Large intestine (tissue), 3 donors: ENCODE measurements around the gene FAM110C. TPM values are rescaled to one million over a fixed set of nuclear protein-coding genes. Genes with fewer than 3 reads are reported as not detected.
"Not testable (repeated sequence)": the region's sequence is repeated elsewhere in the genome, so short reads cannot be mapped to it uniquely, and the experiment has no call there.

ENCODE experiments used
- DNase-seq, 2 donors: peaks; one replicate each; pipeline versions ENCODE4 v3.0.0 to v3.0.0-alpha.2; 2013
- H3K27ac ChIP-seq: one replicate; pipeline ENCODE4 v1.5.1; 2013; ENCODE audit warnings: low read length
- H3K27me3 ChIP-seq: 2 replicates; pipeline ENCODE4 v1.6.1; 2013; ENCODE audit warnings: low read length; ENCODE audit not compliant: control insufficient read depth, insufficient read depth
- H3K36me3 ChIP-seq: 2 replicates; pipeline ENCODE4 v1.6.1; 2013; ENCODE audit warnings: low read length; ENCODE audit not compliant: control insufficient read depth, insufficient read depth
- H3K4me1 ChIP-seq: one replicate; pipeline ENCODE4 v1.6.1; 2013; ENCODE audit warnings: low read length; ENCODE audit not compliant: control insufficient read depth, insufficient read depth
- H3K4me3 ChIP-seq: one replicate; pipeline ENCODE4 v1.5.1; 2013; ENCODE audit warnings: low read length
- H3K9me3 ChIP-seq: one replicate; pipeline ENCODE4 v1.6.1; 2013; ENCODE audit warnings: mild to moderate bottlenecking, low read depth, low read length, moderate library complexity; ENCODE audit not compliant: control insufficient read depth
- WGBS: methylation state at CpG from one replicate; pipeline ENCODE4 v1.1.5; 2013; ENCODE audit warnings: low lambda C conversion rate; ENCODE audit not compliant: insufficient coverage; 5-methylcytosine and 5-hydroxymethylcytosine counted together
- polyA plus RNA-seq: library from polyadenylated mRNA; unstranded; fragments of 120-200 nt; gene quantifications from one replicate; pipeline ENCODE4 v1.2.1, GENCODE V29; 2013

Gene FAM110C
- polyA plus RNA-seq, 1 donor = 20.0 TPM

DNA sequence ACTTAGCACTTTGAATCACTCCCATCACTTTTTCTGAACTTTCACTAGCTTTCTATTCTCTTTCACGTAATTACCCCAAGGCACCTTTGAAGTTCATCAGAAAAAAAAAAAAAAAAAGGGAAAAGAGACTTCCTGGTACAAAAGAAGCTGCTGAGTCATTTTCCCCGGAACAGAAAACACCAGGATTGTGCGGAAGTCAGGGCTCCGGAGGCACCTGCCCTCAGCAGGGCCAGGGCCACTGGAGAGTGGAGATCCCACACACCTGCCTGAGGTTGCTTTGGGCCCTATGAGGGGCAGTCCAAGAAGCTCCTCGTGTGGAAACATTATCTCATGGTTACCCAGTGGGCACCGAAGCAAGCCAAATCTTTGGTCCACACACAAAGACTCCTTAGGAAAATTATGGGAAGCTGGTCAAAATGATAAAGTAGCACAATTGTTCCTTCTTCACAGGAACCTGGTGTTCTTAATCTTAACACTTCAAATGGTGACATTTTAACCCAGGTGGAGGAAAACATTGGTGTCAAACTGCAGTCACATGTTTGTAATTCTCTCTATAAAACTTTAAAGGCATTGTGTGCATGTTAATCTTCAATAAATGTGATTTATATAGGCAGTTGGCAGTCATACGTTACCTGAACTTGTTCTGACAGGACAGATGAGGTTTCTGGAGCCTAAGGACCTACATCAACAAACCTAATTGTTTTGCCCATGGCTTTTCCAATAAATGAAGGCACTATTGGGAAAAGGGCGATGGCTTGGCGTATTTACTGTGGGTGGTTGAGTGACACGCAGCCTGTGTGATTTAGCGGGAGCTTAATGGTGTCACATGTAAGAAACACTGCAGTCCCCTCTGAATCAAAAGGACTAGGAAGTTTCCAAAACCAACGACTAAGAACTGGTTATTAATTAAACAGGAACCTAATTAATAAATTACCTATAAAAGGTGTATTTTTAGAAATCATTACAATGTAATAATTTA is 23.4 kb upstream of the FAM110C start:
- DNase-seq = peak; percentile 48 to 76
- Histone ChIP-seq H3K36me3 (no peaks in the 10 kb centered on the region), H3K27me3 (peaks cover 2% of the 10 kb centered on the region), H3K4me1 (peaks cover 4% of the 10 kb centered on the region), H3K9me3 (no peaks in the 10 kb centered on the region), H3K27ac (peak overlapping the region; percentile 49), H3K4me3 (no peak overlapping the region)
- 17% methylated on average over 1 of the region's 12 CpGs for WGBS

GRCh38 chr2:68637-69036 is 22.3 kb upstream of the FAM110C start:
- not testable (repeated sequence) for H3K27me3 ChIP-seq, H3K36me3 ChIP-seq, H3K4me3 ChIP-seq, H3K9me3 ChIP-seq, DNase-seq, H3K27ac ChIP-seq, H3K4me1 ChIP-seq
- WGBS = 60% methylated on average over 1 of the region's 5 CpGs

DNA sequence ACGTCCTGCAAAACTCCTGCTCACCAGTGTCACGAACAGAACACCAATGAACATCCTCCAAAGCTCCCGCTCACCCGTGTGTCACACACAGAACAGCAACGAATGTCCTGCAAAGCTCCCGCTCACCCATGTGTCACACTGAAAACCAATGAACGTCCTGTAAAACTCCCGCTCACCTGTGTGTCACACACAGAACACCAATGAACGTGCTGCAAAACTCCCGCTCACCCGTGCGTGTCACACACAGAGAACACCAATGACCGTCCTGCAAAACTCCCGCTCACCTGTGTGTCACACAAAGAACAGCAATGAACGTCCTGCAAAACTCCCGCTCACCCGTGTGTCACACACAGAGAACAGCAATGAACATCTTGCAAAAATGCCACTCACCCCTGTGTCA is 20.5 kb upstream of the FAM110C start:
- H3K4me1 ChIP-seq = peaks cover 4% of the 10 kb centered on the region
- no peak overlapping the region for H3K4me3 ChIP-seq
- peaks cover 2% of the 10 kb centered on the region for H3K27me3 ChIP-seq
- no peak overlapping the region for H3K27ac ChIP-seq
- 100% methylated on average over 4 of the region's 17 CpGs for WGBS
- DNase-seq = no peak
- no peaks in the 10 kb centered on the region for H3K36me3 ChIP-seq
- no peaks in the 10 kb centered on the region for H3K9me3 ChIP-seq

DNA sequence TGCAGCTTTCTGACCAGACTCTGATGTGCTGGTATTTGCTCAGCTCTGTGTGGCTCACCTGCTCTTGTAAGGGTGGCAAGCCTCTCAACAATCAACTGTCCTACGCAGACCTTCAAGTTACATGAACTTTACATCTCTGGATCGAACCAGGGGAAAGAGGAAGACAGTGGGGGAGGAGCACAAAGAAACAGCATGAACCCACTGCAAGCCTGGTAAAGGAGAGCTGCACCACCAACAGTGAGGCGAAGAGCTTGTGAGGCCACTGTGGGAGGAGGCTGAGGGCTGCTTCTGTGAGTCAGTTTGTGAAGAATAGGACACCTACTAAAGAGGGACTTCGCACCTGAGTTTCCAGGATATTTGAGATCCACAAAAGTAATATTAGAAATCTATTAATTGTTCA is 18.8 kb upstream of the FAM110C start:
- no CpG with 5 or more reads among the region's 4 CpGs for WGBS

GRCh38 chr2:55587-56448 is 9.5 kb upstream of the FAM110C start:
- 88% methylated on average over 1 of the region's 4 CpGs for whole genome bisulfite sequencing
- no peaks in the 10 kb centered on the region for H3K27me3 ChIP-seq
- no peaks in the 10 kb centered on the region for H3K4me1 ChIP-seq
- H3K4me3 ChIP-seq = no peak overlapping the region
- H3K36me3 ChIP-seq = no peaks in the 10 kb centered on the region
- DNase-seq = no peak
- peaks cover 16% of the 10 kb centered on the region for H3K9me3 ChIP-seq
- no peak overlapping the region for H3K27ac ChIP-seq

More for the DNA sequence above, 18.8 kb upstream of the FAM110C start:
- H3K27me3 ChIP-seq = peaks cover 2% of the 10 kb centered on the region
- H3K27ac ChIP-seq = no peak overlapping the region
- H3K4me1 ChIP-seq = peaks cover 4% of the 10 kb centered on the region
- no peak overlapping the region for H3K4me3 ChIP-seq
- H3K9me3 ChIP-seq = peaks cover under 1% of the 10 kb centered on the region
- no peaks in the 10 kb centered on the region for H3K36me3 ChIP-seq
- no peak for DNase-seq

DNA sequence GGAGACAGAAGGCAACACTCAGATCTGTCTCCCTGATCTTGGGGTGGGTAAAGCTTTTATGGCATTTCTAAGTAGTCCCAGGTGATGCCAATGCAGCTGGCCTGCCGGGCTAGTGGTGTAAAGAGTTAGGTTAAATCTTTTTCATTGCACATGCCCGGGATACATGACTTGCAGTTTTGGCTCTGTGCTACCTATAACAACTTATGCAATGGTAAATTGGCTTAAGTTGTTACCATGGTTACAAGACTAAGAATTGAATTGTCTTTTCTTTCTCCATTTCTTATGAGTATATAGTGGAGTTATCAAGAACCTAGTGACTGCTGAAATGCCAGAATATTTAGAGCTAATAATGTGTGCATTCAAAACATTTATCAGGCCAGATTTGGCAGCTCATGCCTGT is 5.3 kb upstream of the FAM110C start:
- Histone ChIP-seq H3K4me1 (peaks cover 8% of the 10 kb centered on the region), H3K36me3 (no peaks in the 10 kb centered on the region), H3K27ac (no peak overlapping the region), H3K9me3 (no peaks in the 10 kb centered on the region), H3K27me3 (no peaks in the 10 kb centered on the region), H3K4me3 (no peak overlapping the region)
- no CpG with 5 or more reads among the region's 2 CpGs for WGBS
- no peak for DNase-seq

DNA sequence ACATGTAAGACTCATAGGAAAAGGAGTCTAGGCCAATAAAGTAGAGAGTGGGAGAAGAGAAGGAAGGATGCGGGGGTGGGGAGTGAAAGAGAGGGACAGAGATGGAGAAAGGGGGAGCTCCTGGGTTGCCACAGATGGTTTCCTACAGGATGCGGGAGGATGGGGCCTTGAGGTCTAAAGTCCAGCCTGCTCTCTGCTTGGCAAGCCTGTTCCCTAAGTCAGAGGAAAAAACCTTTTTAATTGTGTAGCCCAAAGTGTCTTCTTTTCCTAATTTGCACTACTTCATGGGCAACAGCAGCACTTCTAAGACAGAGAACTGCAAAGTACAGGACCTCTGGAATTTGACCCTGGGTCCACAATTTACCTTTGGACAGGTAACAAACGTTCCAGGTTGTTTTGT is 1.4 kb upstream of the FAM110C start:
- Histone ChIP-seq H3K4me1 (peaks cover 8% of the 10 kb centered on the region), H3K27ac (peak overlapping the region; percentile 90), H3K4me3 (no peak overlapping the region), H3K27me3 (peaks cover 9% of the 10 kb centered on the region), H3K9me3 (no peaks in the 10 kb centered on the region), H3K36me3 (no peaks in the 10 kb centered on the region)
- WGBS = 37% methylated on average over 2 of the region's 3 CpGs
- peak in 1 of 2 donors; percentile 65 for DNase-seq

GRCh38 chr2:47346-47725 is 1.0 kb upstream of the FAM110C start:
- H3K27ac ChIP-seq = peak overlapping the region; percentile 90
- H3K9me3 ChIP-seq = no peaks in the 10 kb centered on the region
- H3K4me3 ChIP-seq = peak overlapping the region; percentile 67
- peaks cover 9% of the 10 kb centered on the region for H3K27me3 ChIP-seq
- DNase-seq = no peak
- 84% methylated on average over 3 of the region's 14 CpGs for WGBS
- no peaks in the 10 kb centered on the region for H3K36me3 ChIP-seq
- H3K4me1 ChIP-seq = peaks cover 10% of the 10 kb centered on the region

DNA sequence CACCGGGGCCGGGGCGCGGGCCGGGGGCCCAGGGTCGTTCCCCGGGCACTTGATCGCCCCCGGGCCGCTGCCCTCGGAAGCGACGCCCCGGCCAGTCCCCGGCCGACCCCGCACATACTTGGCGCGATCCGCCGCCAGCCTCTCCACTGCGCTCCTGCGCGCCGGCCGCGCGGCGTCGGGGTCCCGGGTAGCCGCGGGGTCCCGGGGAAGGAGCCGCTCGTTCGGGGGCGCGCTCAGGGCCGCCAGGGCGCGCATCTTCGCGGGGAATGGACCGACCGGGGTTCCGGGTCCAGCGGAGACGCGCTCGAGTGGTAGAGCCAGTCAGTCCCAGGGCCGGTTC is 204 bp downstream of the FAM110C start:
- 6% methylated on average over 10 of the region's 52 CpGs for WGBS
- Histone ChIP-seq H3K4me1 (peaks cover 18% of the 10 kb centered on the region), H3K27me3 (peaks cover 9% of the 10 kb centered on the region), H3K36me3 (peaks cover 7% of the 10 kb centered on the region), H3K27ac (peak overlapping the region; percentile 75), H3K9me3 (no peaks in the 10 kb centered on the region), H3K4me3 (peak overlapping the region; percentile 67)
- no peak for DNase-seq

DNA sequence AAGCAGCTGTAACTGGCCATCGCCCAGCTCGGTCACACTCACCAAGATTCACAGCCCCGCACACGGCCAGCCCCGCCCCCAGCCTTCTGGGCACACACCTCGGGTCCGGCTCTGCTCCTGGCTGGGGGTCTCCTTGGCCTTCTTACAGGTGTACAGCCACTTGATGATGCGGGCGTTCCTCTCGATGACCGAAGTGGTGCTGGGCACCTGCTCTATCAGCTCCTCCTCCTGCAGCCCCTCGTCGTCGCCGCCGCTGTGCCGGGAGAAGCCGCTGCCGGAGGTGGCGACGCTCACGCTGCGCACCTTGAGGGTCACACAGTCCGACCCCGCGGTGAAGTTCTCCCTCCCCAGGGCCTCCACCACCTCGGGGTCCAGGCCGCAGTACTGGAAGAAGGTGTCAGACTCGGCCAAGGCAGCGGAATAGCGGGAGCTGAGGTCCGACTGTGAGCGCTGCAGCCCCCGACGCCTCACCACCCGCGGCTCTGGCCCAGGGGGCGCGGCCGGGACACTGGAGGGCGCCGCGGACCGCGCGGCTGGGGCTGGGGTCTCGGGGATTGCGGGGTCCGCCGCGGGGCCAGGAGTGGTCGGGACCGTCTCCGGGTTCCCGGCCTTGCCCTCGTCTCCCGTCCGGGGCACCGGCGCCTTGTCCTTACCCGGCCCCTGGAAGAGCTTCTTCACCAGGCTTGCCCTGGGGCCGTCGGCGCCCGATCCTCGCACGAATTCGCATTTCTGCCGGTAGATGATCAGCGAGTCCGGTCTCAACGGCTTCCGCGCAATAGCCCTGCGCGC is 769 bp downstream of the FAM110C start:
- H3K36me3 ChIP-seq = peaks cover 13% of the 10 kb centered on the region
- peak in 1 of 2 donors; percentile 60 for DNase-seq
- H3K9me3 ChIP-seq = no peaks in the 10 kb centered on the region
- WGBS = no CpG with 5 or more reads among the region's 76 CpGs
- H3K27ac ChIP-seq = peak overlapping the region; percentile 85
- peaks cover 20% of the 10 kb centered on the region for H3K4me1 ChIP-seq
- H3K4me3 ChIP-seq = peak overlapping the region; percentile 67
- H3K27me3 ChIP-seq = peaks cover 9% of the 10 kb centered on the region
